ENCODE data around the gene AUNIP. TPM values are rescaled to one million over a fixed set of nuclear protein-coding genes. Genes with fewer than 3 reads are reported as not detected.
A peak's percentile ranks its signal among the peaks of the same experiment; 100 is the strongest.

The AUNIP gene
- total RNA-seq, 1 experiment from 2014 or later: 16.1 TPM

DNA sequence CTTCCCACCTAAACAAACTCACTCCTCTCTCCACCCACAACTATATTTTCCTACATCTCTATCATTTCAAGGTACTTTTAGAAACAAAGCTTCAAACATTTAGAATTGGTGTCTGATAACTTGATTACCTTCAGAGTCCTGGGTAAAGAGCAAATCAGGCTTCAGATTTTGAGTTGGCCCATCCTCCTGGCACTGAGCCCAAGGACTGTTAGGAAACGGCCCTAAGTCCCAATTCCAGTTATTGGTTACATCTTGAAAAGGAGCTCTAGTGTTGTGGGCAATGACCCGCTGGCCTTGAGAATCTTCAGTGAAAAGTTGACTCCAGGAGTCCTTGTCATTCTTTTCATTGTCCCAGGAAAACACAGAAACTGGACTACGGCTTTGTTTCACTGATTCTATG lies 24.4 kb downstream of the AUNIP start:
- H3K4me3 Mint-ChIP-seq: no peak overlapping the region
- ChIA-PET CTCF (interaction anchor here (1.1 to 1.7 kb wide), 3 partner anchors 61 to 195 kb away, joined by 3 to 5 read pairs (median 5); partner anchors contain the start of gene PAFAH2), POLR2A (no interaction called here)
- no peak overlapping the region for H3K27ac Mint-ChIP-seq
- no peaks in the 10 kb centered on the region for H3K4me1 Mint-ChIP-seq
- 0 out of 2 replicates have a peak, but pooled peaks cover 1% of the 10 kb centered on the region for H3K9me3 Mint-ChIP-seq
- ATAC-seq (no peak), DNase-seq (ENCODE audit: low spot score) (no peak)
- TF ChIP-seq CBFB (CRISPR knock-in tag; IDR thresholded peaks at IDR 0.05; ENCODE audit: low read depth): no peak
- TF ChIP-seq, protein P1, sequence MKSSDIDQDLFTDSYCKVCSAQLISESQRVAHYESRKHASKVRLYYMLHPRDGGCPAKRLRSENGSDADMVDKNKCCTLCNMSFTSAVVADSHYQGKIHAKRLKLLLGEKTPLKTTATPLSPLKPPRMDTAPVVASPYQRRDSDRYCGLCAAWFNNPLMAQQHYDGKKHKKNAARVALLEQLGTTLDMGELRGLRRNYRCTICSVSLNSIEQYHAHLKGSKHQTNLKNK (CRISPR knock-in tag; IDR thresholded peaks at IDR 0.05): no peak
- no peak for TF ChIP-seq SP1 (CRISPR knock-in tag; conservative IDR thresholded peaks at IDR 0.05)
- no peak for TF ChIP-seq ZNF317 (CRISPR knock-in tag; IDR thresholded peaks at IDR 0.05; ENCODE audit: borderline replicate concordance, low read depth)
- H3K27me3 Mint-ChIP-seq (ENCODE audit: low read depth): no peaks in the 10 kb centered on the region
- H3K36me3 Mint-ChIP-seq: peaks cover 58% of the 10 kb centered on the region

DNA sequence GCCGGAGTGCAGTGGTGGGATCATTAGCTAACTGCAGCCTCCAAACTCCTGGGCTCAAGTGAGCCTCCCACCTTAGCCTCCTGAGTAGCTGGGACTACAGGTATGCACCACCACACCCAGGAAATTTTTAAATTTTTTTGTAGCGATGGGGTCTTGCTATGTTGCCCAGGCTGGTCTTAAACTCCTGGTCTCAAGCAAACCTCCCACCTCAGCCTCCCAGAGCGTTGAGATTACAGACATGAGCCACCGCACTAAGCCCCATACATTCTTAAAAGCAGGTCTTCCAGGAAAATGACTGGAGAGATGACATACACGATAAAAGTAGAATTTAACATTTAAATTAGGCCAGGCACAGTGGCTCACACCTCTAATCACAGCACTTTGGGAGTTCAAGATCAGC lies 26.1 kb downstream of the AUNIP start:
- TF ChIP-seq, protein P2, sequence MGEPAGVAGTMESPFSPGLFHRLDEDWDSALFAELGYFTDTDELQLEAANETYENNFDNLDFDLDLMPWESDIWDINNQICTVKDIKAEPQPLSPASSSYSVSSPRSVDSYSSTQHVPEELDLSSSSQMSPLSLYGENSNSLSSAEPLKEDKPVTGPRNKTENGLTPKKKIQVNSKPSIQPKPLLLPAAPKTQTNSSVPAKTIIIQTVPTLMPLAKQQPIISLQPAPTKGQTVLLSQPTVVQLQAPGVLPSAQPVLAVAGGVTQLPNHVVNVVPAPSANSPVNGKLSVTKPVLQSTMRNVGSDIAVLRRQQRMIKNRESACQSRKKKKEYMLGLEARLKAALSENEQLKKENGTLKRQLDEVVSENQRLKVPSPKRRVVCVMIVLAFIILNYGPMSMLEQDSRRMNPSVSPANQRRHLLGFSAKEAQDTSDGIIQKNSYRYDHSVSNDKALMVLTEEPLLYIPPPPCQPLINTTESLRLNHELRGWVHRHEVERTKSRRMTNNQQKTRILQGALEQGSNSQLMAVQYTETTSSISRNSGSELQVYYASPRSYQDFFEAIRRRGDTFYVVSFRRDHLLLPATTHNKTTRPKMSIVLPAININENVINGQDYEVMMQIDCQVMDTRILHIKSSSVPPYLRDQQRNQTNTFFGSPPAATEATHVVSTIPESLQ (CRISPR knock-in tag; IDR thresholded peaks at IDR 0.05): no peak
- TF ChIP-seq ZNF121 (CRISPR knock-in tag; IDR thresholded peaks at IDR 0.05): peak; percentile 46; the same call in 1 of the 2 replicates
- peaks cover 71% of the 10 kb centered on the region for H3K36me3 Mint-ChIP-seq
- ChIA-PET CTCF (interaction anchor here (1.7 kb wide), 1 partner anchor 62 kb away, joined by 5 read pairs; no protein-coding TSS in a partner anchor), POLR2A (no interaction called here)
- no peaks in the 10 kb centered on the region for H3K27me3 Mint-ChIP-seq (ENCODE audit: low read depth)
- H3K4me3 Mint-ChIP-seq: no peak overlapping the region
- DNase-seq (ENCODE audit: low spot score): no peak
- no peak for ATAC-seq
- H3K9me3 Mint-ChIP-seq: no peaks in the 10 kb centered on the region
- no peak overlapping the region for H3K27ac Mint-ChIP-seq
- no peaks in the 10 kb centered on the region for H3K4me1 Mint-ChIP-seq

DNA sequence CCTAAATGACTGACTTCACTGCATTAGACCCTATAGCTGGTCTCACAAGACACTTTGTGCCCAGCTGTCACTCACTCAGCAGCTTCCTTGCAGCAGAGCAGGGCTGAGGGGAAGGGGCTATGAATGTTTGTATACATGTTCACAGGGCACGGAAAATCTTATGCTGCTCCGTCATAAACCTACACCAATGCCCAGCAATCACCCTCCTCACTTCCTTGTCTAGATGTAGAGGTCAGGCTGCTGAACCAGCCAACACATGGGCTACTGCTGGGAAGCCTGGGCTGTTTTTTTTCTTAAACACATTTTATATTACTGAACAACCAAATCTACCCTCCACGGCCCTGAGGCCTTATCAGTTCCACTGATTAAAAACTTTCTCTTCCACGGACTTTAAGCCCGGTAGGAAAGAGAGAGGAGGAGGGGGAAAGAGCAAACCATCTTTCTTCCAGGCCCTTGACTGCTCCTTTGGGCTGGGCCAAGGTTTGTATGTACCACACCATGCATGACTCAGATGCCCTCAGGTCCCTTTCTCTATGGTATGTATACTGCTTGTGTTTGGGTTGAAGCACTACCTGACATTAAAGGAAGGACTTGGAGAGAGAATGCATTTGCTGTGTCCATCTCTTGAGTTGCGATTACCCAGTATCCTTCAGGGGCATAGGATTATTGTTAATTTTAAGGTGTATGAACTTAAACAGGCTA lies 26.8 kb downstream of the AUNIP start:
- POLR2A ChIA-PET: no interaction called here
- Mint-ChIP-seq H3K4me3 (no peak overlapping the region), H3K4me1 (no peaks in the 10 kb centered on the region), H3K9me3 (no peaks in the 10 kb centered on the region), H3K27me3 (ENCODE audit: low read depth) (no peaks in the 10 kb centered on the region), H3K36me3 (peaks cover 77% of the 10 kb centered on the region), H3K27ac (no peak overlapping the region)
- DNase-seq (ENCODE audit: low spot score) (no peak), ATAC-seq (no peak)
- CTCF ChIA-PET: interaction anchor here (1.0 kb wide), 1 partner anchor 204 kb away, joined by 4 read pairs; no protein-coding TSS in a partner anchor
- TF ChIP-seq JAZF1 (CRISPR knock-in tag; IDR thresholded peaks at IDR 0.05): no peak
- TF ChIP-seq NFATC4 (CRISPR knock-in tag; IDR thresholded peaks at IDR 0.05): no peak
- no peak for TF ChIP-seq EMX1 (CRISPR knock-in tag; IDR thresholded peaks at IDR 0.05)
- TF ChIP-seq ZNF138 (CRISPR knock-in tag; conservative IDR thresholded peaks at IDR 0.05): no peak
- TF ChIP-seq ATF1 (CRISPR knock-in tag; IDR thresholded peaks at IDR 0.05): no peak
- TF ChIP-seq, protein P3, sequence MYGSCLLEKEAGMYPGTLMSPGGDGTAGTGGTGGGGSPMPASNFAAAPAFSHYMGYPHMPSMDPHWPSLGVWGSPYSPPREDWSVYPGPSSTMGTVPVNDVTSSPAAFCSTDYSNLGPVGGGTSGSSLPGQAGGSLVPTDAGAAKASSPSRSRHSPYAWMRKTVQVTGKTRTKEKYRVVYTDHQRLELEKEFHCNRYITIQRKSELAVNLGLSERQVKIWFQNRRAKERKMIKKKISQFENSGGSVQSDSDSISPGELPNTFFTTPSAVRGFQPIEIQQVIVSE (CRISPR knock-in tag; IDR thresholded peaks at IDR 0.05; ENCODE audit: borderline replicate concordance): no peak
- no peak for TF ChIP-seq SP1 (CRISPR knock-in tag; conservative IDR thresholded peaks at IDR 0.05)
- TF ChIP-seq NR3C1 (CRISPR knock-in tag; conservative IDR thresholded peaks at IDR 0.05; ENCODE audit: low read depth): no peak
- TF ChIP-seq, protein P4, sequence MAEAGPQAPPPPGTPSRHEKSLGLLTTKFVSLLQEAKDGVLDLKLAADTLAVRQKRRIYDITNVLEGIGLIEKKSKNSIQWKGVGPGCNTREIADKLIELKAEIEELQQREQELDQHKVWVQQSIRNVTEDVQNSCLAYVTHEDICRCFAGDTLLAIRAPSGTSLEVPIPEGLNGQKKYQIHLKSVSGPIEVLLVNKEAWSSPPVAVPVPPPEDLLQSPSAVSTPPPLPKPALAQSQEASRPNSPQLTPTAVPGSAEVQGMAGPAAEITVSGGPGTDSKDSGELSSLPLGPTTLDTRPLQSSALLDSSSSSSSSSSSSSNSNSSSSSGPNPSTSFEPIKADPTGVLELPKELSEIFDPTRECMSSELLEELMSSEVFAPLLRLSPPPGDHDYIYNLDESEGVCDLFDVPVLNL (CRISPR knock-in tag; IDR thresholded peaks at IDR 0.05; ENCODE audit: borderline replicate concordance, low read depth): no peak

Data from WTC11 (cell line).